ENCODE results near the gene TMEM161B.
A peak's percentile ranks its signal among the peaks of the same experiment; 100 is the strongest.
"Not testable (repeated sequence)": the region's sequence is repeated elsewhere in the genome, so short reads cannot be mapped to it uniquely, and the experiment has no call there.

Gene TMEM161B

DNA sequence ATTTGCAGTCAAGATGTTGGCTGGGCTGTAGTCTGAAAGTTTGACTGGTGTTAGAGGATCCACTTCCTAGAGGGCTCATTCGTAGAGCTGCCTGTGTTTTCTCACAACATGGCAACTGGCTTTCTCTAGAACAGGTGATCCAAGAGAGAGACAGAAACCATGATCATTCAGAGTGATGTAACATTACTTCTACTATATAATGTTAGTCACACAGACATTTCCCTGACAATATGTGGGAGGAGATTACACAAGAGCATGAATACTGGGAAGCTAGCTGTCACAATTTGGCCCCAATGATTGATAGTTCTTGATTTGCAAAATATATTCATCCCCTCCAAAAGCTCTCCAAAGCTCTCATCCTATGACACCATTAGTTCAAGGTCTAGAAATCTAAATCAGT lies 10.9 kb upstream of the TMEM161B start:
- H3K27ac ChIP-seq (ENCODE audit: poor library complexity, severe bottlenecking): no peak overlapping the region
- no peaks in the 10 kb centered on the region for H3K27me3 ChIP-seq (ENCODE audit: insufficient read depth, poor library complexity, severe bottlenecking)
- H3K36me3 ChIP-seq (ENCODE audit: low read depth): peaks cover 46% of the 10 kb centered on the region
- H3K9me3 ChIP-seq (ENCODE audit: severe bottlenecking): no peaks in the 10 kb centered on the region
- ATAC-seq (ENCODE audit: low read depth): peak; percentile 45; the same call in 2 of the 3 replicates
- TF ChIP-seq, protein P1, sequence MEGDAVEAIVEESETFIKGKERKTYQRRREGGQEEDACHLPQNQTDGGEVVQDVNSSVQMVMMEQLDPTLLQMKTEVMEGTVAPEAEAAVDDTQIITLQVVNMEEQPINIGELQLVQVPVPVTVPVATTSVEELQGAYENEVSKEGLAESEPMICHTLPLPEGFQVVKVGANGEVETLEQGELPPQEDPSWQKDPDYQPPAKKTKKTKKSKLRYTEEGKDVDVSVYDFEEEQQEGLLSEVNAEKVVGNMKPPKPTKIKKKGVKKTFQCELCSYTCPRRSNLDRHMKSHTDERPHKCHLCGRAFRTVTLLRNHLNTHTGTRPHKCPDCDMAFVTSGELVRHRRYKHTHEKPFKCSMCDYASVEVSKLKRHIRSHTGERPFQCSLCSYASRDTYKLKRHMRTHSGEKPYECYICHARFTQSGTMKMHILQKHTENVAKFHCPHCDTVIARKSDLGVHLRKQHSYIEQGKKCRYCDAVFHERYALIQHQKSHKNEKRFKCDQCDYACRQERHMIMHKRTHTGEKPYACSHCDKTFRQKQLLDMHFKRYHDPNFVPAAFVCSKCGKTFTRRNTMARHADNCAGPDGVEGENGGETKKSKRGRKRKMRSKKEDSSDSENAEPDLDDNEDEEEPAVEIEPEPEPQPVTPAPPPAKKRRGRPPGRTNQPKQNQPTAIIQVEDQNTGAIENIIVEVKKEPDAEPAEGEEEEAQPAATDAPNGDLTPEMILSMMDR (IDR thresholded peaks at IDR 0.05; ENCODE audit: poor library complexity, severe bottlenecking): no peak
- no peak overlapping the region for H3K4me3 ChIP-seq (ENCODE audit: severe bottlenecking)
- DNase-seq (ENCODE audit: low spot score): no peak
- no peaks in the 10 kb centered on the region for H3K4me1 ChIP-seq (ENCODE audit: insufficient read depth, poor library complexity, severe bottlenecking)

- Histone ChIP-seq H3K9me3 (ENCODE audit: severe bottlenecking) (no peaks in the 10 kb centered on the region), H3K4me3 (ENCODE audit: severe bottlenecking) (no peak overlapping the region), H3K4me1 (ENCODE audit: insufficient read depth, poor library complexity, severe bottlenecking) (no peaks in the 10 kb centered on the region), H3K27ac (ENCODE audit: poor library complexity, severe bottlenecking) (no peak overlapping the region), H3K27me3 (ENCODE audit: insufficient read depth, poor library complexity, severe bottlenecking) (no peaks in the 10 kb centered on the region), H3K36me3 (ENCODE audit: low read depth) (peaks cover 50% of the 10 kb centered on the region)
- ATAC-seq (ENCODE audit: low read depth) (no peak), DNase-seq (ENCODE audit: low spot score) (no peak)
- TF ChIP-seq, protein P1 (IDR thresholded peaks at IDR 0.05; ENCODE audit: poor library complexity, severe bottlenecking): no peak
These were observed 7.7 kb upstream of the TMEM161B start for GRCh38 chr5:88276378-88276777.

- TF ChIP-seq, protein P1 (IDR thresholded peaks at IDR 0.05; ENCODE audit: poor library complexity, severe bottlenecking): no peak
- Histone ChIP-seq H3K27me3 (ENCODE audit: insufficient read depth, poor library complexity, severe bottlenecking) (no peaks in the 10 kb centered on the region), H3K27ac (ENCODE audit: poor library complexity, severe bottlenecking) (no peak overlapping the region), H3K9me3 (ENCODE audit: severe bottlenecking) (no peaks in the 10 kb centered on the region), H3K4me1 (ENCODE audit: insufficient read depth, poor library complexity, severe bottlenecking) (no peaks in the 10 kb centered on the region), H3K36me3 (ENCODE audit: low read depth) (peaks cover 58% of the 10 kb centered on the region), H3K4me3 (ENCODE audit: severe bottlenecking) (no peak overlapping the region)
- DNase-seq (ENCODE audit: low spot score): no peak
- ATAC-seq (ENCODE audit: low read depth): no peak
These were observed 6.9 kb upstream of the TMEM161B start for GRCh38 chr5:88275581-88275980.

DNA sequence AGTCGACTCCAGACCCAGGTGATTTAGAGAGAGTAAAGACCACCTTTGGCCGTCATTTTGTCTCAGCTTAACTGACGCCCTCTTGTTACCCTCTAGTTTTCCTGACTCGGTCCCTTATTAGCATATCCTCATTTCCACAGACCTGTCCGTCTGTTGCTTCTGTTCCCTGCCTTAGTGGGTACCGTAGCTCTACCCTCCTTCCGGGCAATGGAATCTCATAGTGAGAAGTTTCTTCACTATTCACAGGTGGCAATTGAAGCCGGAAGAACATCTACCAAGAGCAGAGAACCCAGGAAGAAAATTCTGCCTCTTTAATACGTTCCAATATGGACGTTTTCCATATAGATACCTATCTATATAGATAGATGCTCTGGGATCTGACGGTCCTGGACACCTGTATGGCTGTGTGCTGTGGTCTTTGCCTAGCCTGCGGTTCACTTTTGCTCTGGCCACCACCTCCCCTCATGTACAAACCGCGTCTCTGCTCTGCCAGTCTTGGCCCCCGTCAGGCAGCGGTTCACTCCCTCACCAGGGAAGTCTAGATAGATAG lies 652 bp upstream of the TMEM161B start:
- Histone ChIP-seq H3K9me3 (ENCODE audit: severe bottlenecking) (no peaks in the 10 kb centered on the region), H3K27ac (ENCODE audit: poor library complexity, severe bottlenecking) (peak overlapping the region; percentile 47), H3K27me3 (ENCODE audit: insufficient read depth, poor library complexity, severe bottlenecking) (no peaks in the 10 kb centered on the region), H3K36me3 (ENCODE audit: low read depth) (peaks cover 43% of the 10 kb centered on the region), H3K4me1 (ENCODE audit: insufficient read depth, poor library complexity, severe bottlenecking) (peaks cover 9% of the 10 kb centered on the region), H3K4me3 (ENCODE audit: severe bottlenecking) (peak overlapping the region; percentile 57)
- TF ChIP-seq, protein P1 (IDR thresholded peaks at IDR 0.05; ENCODE audit: poor library complexity, severe bottlenecking): no peak
- ATAC-seq (ENCODE audit: low read depth): peak; percentile 51
- no peak for DNase-seq (ENCODE audit: low spot score)

DNA sequence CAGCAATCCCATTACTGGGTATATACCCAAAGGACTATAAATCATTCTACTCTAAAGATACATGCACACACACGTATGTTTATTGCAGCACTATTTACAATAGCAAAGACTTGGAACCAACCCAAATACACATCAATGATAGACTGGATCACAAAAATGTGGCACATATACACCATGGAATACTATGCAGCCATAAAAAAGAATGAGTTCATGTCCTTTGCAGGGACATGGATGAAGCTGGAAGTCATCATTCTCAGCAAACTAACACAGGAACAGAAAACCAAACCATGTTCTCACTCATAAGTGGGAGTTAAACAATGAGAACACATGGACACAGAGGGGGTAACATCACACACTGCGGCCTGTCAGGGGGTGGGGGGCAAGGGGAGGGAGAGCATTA lies 4.1 kb downstream of the TMEM161B start:
- peaks cover 20% of the 10 kb centered on the region for H3K36me3 ChIP-seq (ENCODE audit: low read depth)
- H3K9me3 ChIP-seq (ENCODE audit: severe bottlenecking); ATAC-seq (ENCODE audit: low read depth); H3K27ac ChIP-seq (ENCODE audit: poor library complexity, severe bottlenecking); H3K27me3 ChIP-seq (ENCODE audit: insufficient read depth, poor library complexity, severe bottlenecking); H3K4me1 ChIP-seq (ENCODE audit: insufficient read depth, poor library complexity, severe bottlenecking); DNase-seq (ENCODE audit: low spot score); H3K4me3 ChIP-seq (ENCODE audit: severe bottlenecking): not testable (repeated sequence)
